HepG2 (cell line): ENCODE data around the gene SWI5. TPM values are rescaled to one million over a fixed set of nuclear protein-coding genes. Genes with fewer than 3 reads are reported as not detected.

Source experiments
- CREM ChIP-seq, 2 experiments: sonication (generic) in 1 of 2; formaldehyde crosslinking in 1 of 2; IDR thresholded peaks; 2 replicates each; pipeline versions ENCODE4 v1.4.0 to v1.6.1; 2016 to 2020; ENCODE audit warnings: antibody characterized with exemption in 1 of 2, mild to moderate bottlenecking in 1 of 2, missing genetic modification reagents in 1 of 2
- DMTF1 ChIP-seq: sonication (generic); formaldehyde crosslinking; IDR thresholded peaks from 2 replicates; pipeline ENCODE4 v1.4.0; 2020; ENCODE audit warnings: mild to moderate bottlenecking, missing genetic modification reagents
- HDAC2 ChIP-seq: sonication (generic); formaldehyde crosslinking; IDR thresholded peaks from 2 replicates; pipeline ENCODE4 v1.4.0; 2020; ENCODE audit warnings: missing genetic modification reagents
- IKZF4 ChIP-seq: sonication (generic); formaldehyde crosslinking; IDR thresholded peaks from 2 replicates; pipeline ENCODE4 v1.5.1; 2020; ENCODE audit warnings: borderline replicate concordance, mild to moderate bottlenecking, low read depth, missing genetic modification reagents; ENCODE audit errors: not compliant biosample characterization
- MXD1 ChIP-seq: sonication (generic); formaldehyde crosslinking; IDR thresholded peaks from 2 replicates; pipeline ENCODE4 v1.4.0; 2020; ENCODE audit warnings: mild to moderate bottlenecking, missing genetic modification reagents
- PAX8 ChIP-seq: sonication (generic); formaldehyde crosslinking; IDR thresholded peaks from 2 replicates; pipeline ENCODE4 v1.8.0; 2022; ENCODE audit warnings: mild to moderate bottlenecking, missing genetic modification reagents, borderline replicate concordance
- PHF21A ChIP-seq: sonication (generic); formaldehyde crosslinking; IDR thresholded peaks from 2 replicates; pipeline ENCODE4 v1.5.0; 2020; ENCODE audit warnings: mild to moderate bottlenecking, missing genetic modification reagents
- RAD51 ChIP-seq: fragments of 450-650 bp; IDR thresholded peaks from 2 replicates; pipeline ENCODE4 v1.6.1; 2016; ENCODE audit warnings: borderline replicate concordance
- TOPORS ChIP-seq: sonication (generic); formaldehyde crosslinking; IDR thresholded peaks from 2 replicates; pipeline ENCODE4 v1.8.0; 2023; ENCODE audit warnings: mild to moderate bottlenecking, missing genetic modification reagents
- ZNF17 ChIP-seq: sonication (generic); formaldehyde crosslinking; IDR thresholded peaks from 2 replicates; pipeline ENCODE4 v1.5.0; 2020; ENCODE audit warnings: mild to moderate bottlenecking, missing genetic modification reagents
- ZNF510 ChIP-seq: sonication (generic); formaldehyde crosslinking; IDR thresholded peaks from 2 replicates; pipeline ENCODE4 v1.4.0; 2020; ENCODE audit warnings: low read depth, mild to moderate bottlenecking, missing genetic modification reagents
- ZNF512 ChIP-seq: sonication (generic); formaldehyde crosslinking; IDR thresholded peaks from 2 replicates; pipeline ENCODE4 v1.4.0; 2020; ENCODE audit warnings: mild to moderate bottlenecking, missing genetic modification reagents
- ZNF709 ChIP-seq: sonication (generic); formaldehyde crosslinking; IDR thresholded peaks from 2 replicates; pipeline ENCODE4 v1.5.0; 2020; ENCODE audit warnings: mild to moderate bottlenecking, missing genetic modification reagents
- ZNF788 ChIP-seq: sonication (generic); formaldehyde crosslinking; IDR thresholded peaks from 2 replicates; pipeline ENCODE4 v1.5.0; 2020; ENCODE audit warnings: mild to moderate bottlenecking, missing genetic modification reagents, borderline replicate concordance
- ZSCAN21 ChIP-seq: sonication (generic); formaldehyde crosslinking; IDR thresholded peaks from 2 replicates; pipeline ENCODE4 v1.8.0; 2022; ENCODE audit warnings: mild to moderate bottlenecking, missing genetic modification reagents, moderate library complexity, borderline replicate concordance
- polyA plus RNA-seq, 8 experiments: library from polyadenylated mRNA; depleted of rRNA in 3 of 8; stranded (reverse) in 7 of 8; unstranded in 1 of 8; fragments of >200 nt; fragmentation: Illumina TruSeq in 4 of 8; extraction: Trizol in 4 of 8; gene quantifications; 2 replicates each; pipeline versions ENCODE4 v1.2.1 to v1.2.3, GENCODE V29; 2011 to 2016; ENCODE audit warnings: low read depth in 4 of 8, missing spikeins in 1 of 8, mixed read lengths in 1 of 8; ENCODE audit not compliant: insufficient read depth in 1 of 8
- total RNA-seq, 5 experiments: library from RNA; depleted of rRNA; stranded (reverse); fragments of >200 nt; fragmentation: Illumina TruSeq; extraction: Trizol; gene quantifications; 2 replicates each; pipeline ENCODE4 v1.2.3, GENCODE V29; 2016; ENCODE audit warnings: low read depth in 1 of 5
- TF ChIP-seq, protein P1 (sequence below): IDR thresholded peaks from 2 replicates; pipeline ENCODE4 v1.4.0; 2020; ENCODE audit warnings: mild to moderate bottlenecking, missing genetic modification reagents
- TF ChIP-seq, protein P2 (sequence below): sonication (generic); formaldehyde crosslinking; IDR thresholded peaks from 2 replicates; pipeline ENCODE4 v1.9.0; 2022; ENCODE audit warnings: missing genetic modification reagents, mild to moderate bottlenecking, borderline replicate concordance

Gene SWI5
- total and polyA plus RNA-seq, 2 of the 13 experiments (the other 11 are each of a cell fraction or from before 2014, with no cell fraction given), result 39.2 to 41.0 TPM

DNA sequence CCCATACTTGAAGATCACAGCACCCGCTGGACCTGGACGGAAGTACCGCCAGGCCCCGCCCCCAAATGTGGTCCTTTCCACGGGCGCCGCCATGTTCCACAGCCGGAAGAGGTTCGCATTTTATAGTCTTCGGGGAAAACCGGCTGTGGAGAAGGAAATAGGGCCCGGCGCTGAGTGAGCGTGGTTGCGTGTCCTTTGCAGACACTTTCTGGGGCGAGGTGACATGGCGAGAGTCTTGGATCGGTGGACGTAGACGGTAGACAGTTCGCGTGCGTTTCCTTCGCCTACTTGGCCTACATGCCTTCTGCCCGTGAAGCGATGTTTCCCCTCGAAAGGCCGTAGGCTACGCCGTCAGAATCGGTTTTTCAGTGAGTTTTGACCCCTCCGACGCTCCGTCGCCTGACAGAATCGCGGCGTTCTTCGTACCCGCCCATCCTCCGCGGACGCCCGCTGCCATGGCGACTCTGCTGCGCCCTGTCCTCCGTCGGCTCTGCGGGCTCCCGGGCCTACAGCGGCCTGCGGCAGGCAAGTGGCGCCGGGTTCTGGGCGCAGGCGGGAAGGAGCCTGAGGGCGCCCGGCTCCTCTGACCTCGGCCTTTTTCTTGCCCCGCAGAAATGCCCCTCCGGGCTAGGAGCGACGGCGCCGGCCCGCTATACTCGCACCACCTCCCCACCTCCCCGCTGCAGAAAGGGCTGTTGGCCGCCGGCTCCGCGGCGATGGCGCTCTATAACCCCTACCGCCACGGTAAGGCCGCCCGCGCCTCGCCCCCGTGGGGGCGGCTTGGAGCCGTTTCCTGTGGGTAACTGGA is 46.5 kb downstream of the SWI5 start, which contains the start of the genes COQ4 and TRUB2 (continued):
- TF ChIP-seq ZNF709, result peak; percentile 86
- no peak for TF ChIP-seq ZNF510 (CRISPR knock-in tag)
- TF ChIP-seq, protein P1, sequence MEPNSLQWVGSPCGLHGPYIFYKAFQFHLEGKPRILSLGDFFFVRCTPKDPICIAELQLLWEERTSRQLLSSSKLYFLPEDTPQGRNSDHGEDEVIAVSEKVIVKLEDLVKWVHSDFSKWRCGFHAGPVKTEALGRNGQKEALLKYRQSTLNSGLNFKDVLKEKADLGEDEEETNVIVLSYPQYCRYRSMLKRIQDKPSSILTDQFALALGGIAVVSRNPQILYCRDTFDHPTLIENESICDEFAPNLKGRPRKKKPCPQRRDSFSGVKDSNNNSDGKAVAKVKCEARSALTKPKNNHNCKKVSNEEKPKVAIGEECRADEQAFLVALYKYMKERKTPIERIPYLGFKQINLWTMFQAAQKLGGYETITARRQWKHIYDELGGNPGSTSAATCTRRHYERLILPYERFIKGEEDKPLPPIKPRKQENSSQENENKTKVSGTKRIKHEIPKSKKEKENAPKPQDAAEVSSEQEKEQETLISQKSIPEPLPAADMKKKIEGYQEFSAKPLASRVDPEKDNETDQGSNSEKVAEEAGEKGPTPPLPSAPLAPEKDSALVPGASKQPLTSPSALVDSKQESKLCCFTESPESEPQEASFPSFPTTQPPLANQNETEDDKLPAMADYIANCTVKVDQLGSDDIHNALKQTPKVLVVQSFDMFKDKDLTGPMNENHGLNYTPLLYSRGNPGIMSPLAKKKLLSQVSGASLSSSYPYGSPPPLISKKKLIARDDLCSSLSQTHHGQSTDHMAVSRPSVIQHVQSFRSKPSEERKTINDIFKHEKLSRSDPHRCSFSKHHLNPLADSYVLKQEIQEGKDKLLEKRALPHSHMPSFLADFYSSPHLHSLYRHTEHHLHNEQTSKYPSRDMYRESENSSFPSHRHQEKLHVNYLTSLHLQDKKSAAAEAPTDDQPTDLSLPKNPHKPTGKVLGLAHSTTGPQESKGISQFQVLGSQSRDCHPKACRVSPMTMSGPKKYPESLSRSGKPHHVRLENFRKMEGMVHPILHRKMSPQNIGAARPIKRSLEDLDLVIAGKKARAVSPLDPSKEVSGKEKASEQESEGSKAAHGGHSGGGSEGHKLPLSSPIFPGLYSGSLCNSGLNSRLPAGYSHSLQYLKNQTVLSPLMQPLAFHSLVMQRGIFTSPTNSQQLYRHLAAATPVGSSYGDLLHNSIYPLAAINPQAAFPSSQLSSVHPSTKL, result peak; percentile 57
- TF ChIP-seq TOPORS (CRISPR knock-in tag), result no peak
- no peak; the same call in 1 of the 2 replicates for TF ChIP-seq PAX8 (CRISPR knock-in tag)
- TF ChIP-seq ZNF512 (CRISPR knock-in tag), result no peak
- no peak for TF ChIP-seq ZNF17 (CRISPR knock-in tag)
- peak; percentile 81 for TF ChIP-seq PHF21A (CRISPR knock-in tag)
- TF ChIP-seq RAD51, result no peak; the same call in 1 of the 2 replicates
- peak; percentile 87 for TF ChIP-seq ZSCAN21
- peak; percentile 30 for TF ChIP-seq IKZF4
- TF ChIP-seq, protein P2, sequence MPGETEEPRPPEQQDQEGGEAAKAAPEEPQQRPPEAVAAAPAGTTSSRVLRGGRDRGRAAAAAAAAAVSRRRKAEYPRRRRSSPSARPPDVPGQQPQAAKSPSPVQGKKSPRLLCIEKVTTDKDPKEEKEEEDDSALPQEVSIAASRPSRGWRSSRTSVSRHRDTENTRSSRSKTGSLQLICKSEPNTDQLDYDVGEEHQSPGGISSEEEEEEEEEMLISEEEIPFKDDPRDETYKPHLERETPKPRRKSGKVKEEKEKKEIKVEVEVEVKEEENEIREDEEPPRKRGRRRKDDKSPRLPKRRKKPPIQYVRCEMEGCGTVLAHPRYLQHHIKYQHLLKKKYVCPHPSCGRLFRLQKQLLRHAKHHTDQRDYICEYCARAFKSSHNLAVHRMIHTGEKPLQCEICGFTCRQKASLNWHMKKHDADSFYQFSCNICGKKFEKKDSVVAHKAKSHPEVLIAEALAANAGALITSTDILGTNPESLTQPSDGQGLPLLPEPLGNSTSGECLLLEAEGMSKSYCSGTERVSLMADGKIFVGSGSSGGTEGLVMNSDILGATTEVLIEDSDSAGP (CRISPR knock-in tag), result peak; percentile 94
- TF ChIP-seq DMTF1 (CRISPR knock-in tag), result no peak
- TF ChIP-seq MXD1, result peak; percentile 91; the same call in 1 of the 2 replicates
- peak; percentile 93; the same call in 1 of the 2 replicates for TF ChIP-seq ZNF788 (CRISPR knock-in tag)
- TF ChIP-seq CREM (IDR thresholded peaks at IDR 0.05), result peak; percentile 89
- no peak for TF ChIP-seq CREM (CRISPR knock-in tag; IDR thresholded peaks at IDR 0.05)
- TF ChIP-seq HDAC2 (CRISPR knock-in tag), result peak; percentile 85
